Mesothelial cell of epicardium (in vitro differentiated cells): ENCODE results near the gene TLNRD1. TPM values are rescaled to one million over a fixed set of nuclear protein-coding genes. Genes with fewer than 3 reads are reported as not detected.
A peak's percentile ranks its signal among the peaks of the same experiment; 100 is the strongest.

Source experiments
- DNase-seq, 2 experiments: peaks; one replicate each; pipeline ENCODE4 v3.0.0; 2021; ENCODE audit warnings: low spot score in 2 of 2; ENCODE audit not compliant: unreplicated experiment in 2 of 2
- H3K27ac Mint-ChIP-seq: 2 replicates; pipeline ENCODE4 v1.8.0; 2021; ENCODE audit warnings: mixed read lengths
- H3K27me3 Mint-ChIP-seq: 2 replicates; pipeline ENCODE4 v1.8.0; 2021; ENCODE audit warnings: low read depth, mixed read lengths
- H3K36me3 Mint-ChIP-seq: 2 replicates; pipeline ENCODE4 v1.8.0; 2021; ENCODE audit warnings: mixed read lengths
- H3K4me1 Mint-ChIP-seq: 2 replicates; pipeline ENCODE4 v1.8.0; 2021; ENCODE audit warnings: mixed read lengths
- H3K4me3 Mint-ChIP-seq: 2 replicates; pipeline ENCODE4 v1.8.0; 2021; ENCODE audit warnings: mild to moderate bottlenecking, moderate library complexity, mixed read lengths
- H3K9me3 Mint-ChIP-seq: 2 replicates; pipeline ENCODE4 v1.8.0; 2021; ENCODE audit warnings: mixed read lengths
- total RNA-seq: library from RNA; stranded (reverse); gene quantifications from 3 replicates; pipeline ENCODE4 v1.2.1, GENCODE V29; 2021
- TF ChIP-seq, protein P1 (sequence below): fragments of 200-600 bp; sonication (generic); IDR thresholded peaks from one replicate; pipeline ENCODE4 v1.5.0; 2021; ENCODE audit warnings: antibody characterized with exemption; ENCODE audit not compliant: unreplicated experiment

TLNRD1 gene
- total RNA-seq, 1 donor from 2014 or later: 13.0 TPM

DNA sequence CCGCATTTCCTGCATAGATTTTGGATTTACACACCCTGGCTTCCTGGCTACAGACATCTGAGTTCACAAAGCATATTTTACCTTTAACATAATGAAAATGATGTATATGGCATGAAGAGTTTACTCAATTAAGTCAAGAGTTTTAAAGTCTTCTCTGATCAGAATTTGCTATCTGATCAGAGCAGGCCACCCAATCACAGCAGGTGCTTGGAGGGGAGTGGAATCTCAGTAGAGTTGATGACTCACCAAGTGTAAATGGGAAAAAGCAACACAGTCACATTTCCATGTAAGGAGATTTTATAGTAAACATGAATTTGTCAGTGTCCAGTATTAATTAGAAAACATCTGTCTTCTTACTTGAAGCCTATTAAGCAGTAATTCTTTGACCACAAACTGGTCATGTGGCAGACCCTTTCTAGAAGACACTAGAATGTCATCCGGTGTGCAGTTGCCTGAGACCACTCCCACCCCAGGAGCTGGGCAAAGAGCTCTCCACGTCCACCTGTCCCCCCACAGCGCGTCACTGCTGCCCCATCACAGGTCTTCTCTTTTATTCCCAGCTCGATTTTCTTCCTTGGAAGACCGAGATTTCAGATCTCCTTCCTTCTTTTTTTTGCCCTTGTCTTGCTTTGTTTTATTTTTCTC is 21.9 kb upstream of the TLNRD1 start:
- Mint-ChIP-seq H3K27ac (peak overlapping the region; percentile 87), H3K4me3 (no peak overlapping the region), H3K4me1 (peaks cover 9% of the 10 kb centered on the region), H3K36me3 (peaks cover 28% of the 10 kb centered on the region), H3K27me3 (no peaks in the 10 kb centered on the region), H3K9me3 (no peaks in the 10 kb centered on the region)
- DNase-seq: no peak
- TF ChIP-seq, protein P1, sequence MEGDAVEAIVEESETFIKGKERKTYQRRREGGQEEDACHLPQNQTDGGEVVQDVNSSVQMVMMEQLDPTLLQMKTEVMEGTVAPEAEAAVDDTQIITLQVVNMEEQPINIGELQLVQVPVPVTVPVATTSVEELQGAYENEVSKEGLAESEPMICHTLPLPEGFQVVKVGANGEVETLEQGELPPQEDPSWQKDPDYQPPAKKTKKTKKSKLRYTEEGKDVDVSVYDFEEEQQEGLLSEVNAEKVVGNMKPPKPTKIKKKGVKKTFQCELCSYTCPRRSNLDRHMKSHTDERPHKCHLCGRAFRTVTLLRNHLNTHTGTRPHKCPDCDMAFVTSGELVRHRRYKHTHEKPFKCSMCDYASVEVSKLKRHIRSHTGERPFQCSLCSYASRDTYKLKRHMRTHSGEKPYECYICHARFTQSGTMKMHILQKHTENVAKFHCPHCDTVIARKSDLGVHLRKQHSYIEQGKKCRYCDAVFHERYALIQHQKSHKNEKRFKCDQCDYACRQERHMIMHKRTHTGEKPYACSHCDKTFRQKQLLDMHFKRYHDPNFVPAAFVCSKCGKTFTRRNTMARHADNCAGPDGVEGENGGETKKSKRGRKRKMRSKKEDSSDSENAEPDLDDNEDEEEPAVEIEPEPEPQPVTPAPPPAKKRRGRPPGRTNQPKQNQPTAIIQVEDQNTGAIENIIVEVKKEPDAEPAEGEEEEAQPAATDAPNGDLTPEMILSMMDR: no peak

DNA sequence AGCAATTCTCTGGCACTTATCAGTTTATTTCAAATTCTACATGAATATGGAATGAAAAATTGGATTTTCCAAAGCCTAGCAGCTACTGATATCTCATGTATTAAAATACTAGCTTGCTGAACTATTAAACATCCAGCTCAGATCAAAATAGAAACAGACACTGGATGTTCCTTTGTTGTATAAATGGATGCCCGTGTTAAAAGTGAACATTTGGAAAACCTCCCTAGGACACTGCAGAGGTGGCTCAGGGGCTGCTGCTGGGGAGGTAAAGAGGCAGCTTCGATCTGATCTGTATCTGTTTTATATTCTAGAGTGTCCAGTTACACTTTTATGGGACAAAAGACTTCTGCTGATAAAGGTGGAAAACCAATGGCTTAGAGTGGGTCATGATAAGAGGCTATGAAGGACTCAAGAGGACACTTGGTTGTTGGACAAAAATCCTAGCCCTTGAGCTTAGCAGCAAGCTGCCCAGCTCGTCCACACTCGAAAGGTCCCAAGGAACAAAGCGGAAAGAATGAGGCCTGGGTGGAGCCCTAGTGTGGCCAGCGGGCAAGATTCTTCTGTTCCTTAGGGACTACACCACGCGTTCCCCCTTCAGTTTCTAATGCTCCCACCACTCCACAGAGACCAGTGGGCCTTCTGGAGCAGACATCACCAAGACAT is 21.1 kb upstream of the TLNRD1 start:
- TF ChIP-seq, protein P1: no peak
- DNase-seq: no peak
- no peak overlapping the region for H3K27ac Mint-ChIP-seq
- H3K4me3 Mint-ChIP-seq: no peak overlapping the region
- peaks cover 28% of the 10 kb centered on the region for H3K36me3 Mint-ChIP-seq
- peaks cover 16% of the 10 kb centered on the region for H3K4me1 Mint-ChIP-seq
- H3K27me3 Mint-ChIP-seq: no peaks in the 10 kb centered on the region
- no peaks in the 10 kb centered on the region for H3K9me3 Mint-ChIP-seq

DNA sequence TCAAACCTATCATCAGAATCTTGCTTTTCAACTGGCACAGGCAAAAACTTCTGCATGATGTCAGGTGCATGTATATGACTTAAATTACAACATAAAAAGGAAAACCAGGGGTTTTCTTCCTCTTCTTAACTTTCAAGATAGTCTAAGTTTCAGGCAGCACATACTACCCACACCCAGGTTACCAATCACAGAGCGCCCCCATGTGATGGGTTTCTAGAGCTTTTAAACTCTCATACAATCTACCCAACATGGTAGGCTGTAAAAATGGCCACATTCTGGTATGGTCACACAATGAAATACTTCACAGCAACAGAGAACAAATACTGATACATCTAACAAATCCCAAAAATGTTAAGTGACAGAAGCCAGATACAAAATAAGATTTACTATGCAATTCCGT is 18.5 kb upstream of the TLNRD1 start:
- H3K4me1 Mint-ChIP-seq: peaks cover 34% of the 10 kb centered on the region
- H3K4me3 Mint-ChIP-seq: no peak overlapping the region
- H3K27ac Mint-ChIP-seq: peak overlapping the region; percentile 26
- TF ChIP-seq, protein P1: no peak
- no peaks in the 10 kb centered on the region for H3K9me3 Mint-ChIP-seq
- peaks cover 26% of the 10 kb centered on the region for H3K36me3 Mint-ChIP-seq
- no peak for DNase-seq
- H3K27me3 Mint-ChIP-seq: no peaks in the 10 kb centered on the region

DNA sequence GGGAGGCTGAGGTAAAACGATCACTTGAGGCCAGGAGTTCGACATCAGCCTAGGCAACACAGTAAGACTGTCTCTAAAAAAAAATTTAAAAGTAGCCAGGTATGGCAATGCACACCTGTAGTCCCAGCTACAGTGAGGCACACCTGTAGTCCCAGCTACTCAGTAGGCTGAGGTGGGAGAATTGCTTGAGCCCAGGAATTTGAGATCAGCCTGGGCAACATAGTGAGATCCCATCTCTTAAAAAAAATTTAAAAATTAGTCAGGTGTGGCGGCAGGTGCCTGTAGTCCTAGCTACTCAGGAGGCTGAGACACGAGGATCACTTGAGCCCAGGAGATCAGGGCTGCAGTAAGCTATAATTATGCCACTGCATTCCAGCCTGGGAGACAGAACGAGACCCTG is 17.9 kb upstream of the TLNRD1 start:
- H3K36me3 Mint-ChIP-seq: peaks cover 26% of the 10 kb centered on the region
- DNase-seq: no peak
- H3K4me1 Mint-ChIP-seq: peaks cover 32% of the 10 kb centered on the region
- no peak overlapping the region for H3K4me3 Mint-ChIP-seq
- TF ChIP-seq, protein P1: no peak
- H3K9me3 Mint-ChIP-seq: no peaks in the 10 kb centered on the region
- no peak overlapping the region for H3K27ac Mint-ChIP-seq
- no peaks in the 10 kb centered on the region for H3K27me3 Mint-ChIP-seq

DNA sequence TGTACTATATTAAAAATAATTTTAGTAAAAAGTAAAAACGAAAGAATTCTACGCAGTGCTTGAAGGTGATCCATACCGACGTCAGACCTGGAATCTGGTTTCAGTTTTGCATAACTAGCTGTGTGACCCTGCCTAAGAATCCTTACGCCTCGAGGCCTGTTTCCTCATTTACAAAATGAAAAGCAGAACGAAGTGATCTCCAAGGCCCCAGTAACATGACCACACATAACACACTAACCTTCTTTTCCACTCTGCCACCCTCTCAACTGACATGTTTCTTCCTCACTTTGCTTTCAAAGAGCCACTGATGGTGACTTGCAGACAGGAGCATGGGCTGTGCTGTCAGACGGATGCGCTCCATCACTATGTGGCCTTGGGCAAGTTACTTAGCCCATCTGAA is 15.9 kb upstream of the TLNRD1 start:
- Mint-ChIP-seq H3K4me1 (peaks cover 43% of the 10 kb centered on the region), H3K9me3 (no peaks in the 10 kb centered on the region), H3K36me3 (peaks cover 11% of the 10 kb centered on the region), H3K4me3 (no peak overlapping the region), H3K27me3 (no peaks in the 10 kb centered on the region), H3K27ac (peak overlapping the region; percentile 76)
- no peak for DNase-seq
- TF ChIP-seq, protein P1: no peak
